ENCODE measurements around the gene SIM2.

The SIM2 gene

GRCh38 chr21:36692835-36693488, 6.0 kb upstream of the SIM2 start:
- 0 out of 2 replicates have a peak, but pooled peaks have one; percentile 6 for TF ChIP-seq CTCF (IDR thresholded peaks at IDR 0.05; ENCODE audit: low read depth, low read length)
- no peak overlapping the region for H3K4me3 ChIP-seq (ENCODE audit: low read depth, low read length)

GRCh38 chr21:36693489-36694030, 5.4 kb upstream of the SIM2 start:
- TF ChIP-seq CTCF (IDR thresholded peaks at IDR 0.05; ENCODE audit: low read depth, low read length): no peak
- no peak overlapping the region for H3K4me3 ChIP-seq (ENCODE audit: low read depth, low read length)

GRCh38 chr21:36694031-36694515, 4.8 kb upstream of the SIM2 start:
- no peak for TF ChIP-seq CTCF (IDR thresholded peaks at IDR 0.05; ENCODE audit: low read depth, low read length)
- no peak overlapping the region for H3K4me3 ChIP-seq (ENCODE audit: low read depth, low read length)

GRCh38 chr21:36694593-36695282, 4.2 kb upstream of the SIM2 start:
- TF ChIP-seq CTCF (IDR thresholded peaks at IDR 0.05; ENCODE audit: low read depth, low read length): no peak
- no peak overlapping the region for H3K4me3 ChIP-seq (ENCODE audit: low read depth, low read length)

- no peak overlapping the region for H3K4me3 ChIP-seq (ENCODE audit: low read depth, low read length)
- TF ChIP-seq CTCF (IDR thresholded peaks at IDR 0.05; ENCODE audit: low read depth, low read length): no peak
These were observed 3.7 kb upstream of the SIM2 start for GRCh38 chr21:36695283-36695634.

GRCh38 chr21:36695671-36696389, 3.1 kb upstream of the SIM2 start:
- H3K4me3 ChIP-seq (ENCODE audit: low read depth, low read length): no peak overlapping the region
- TF ChIP-seq CTCF (IDR thresholded peaks at IDR 0.05; ENCODE audit: low read depth, low read length): no peak
